ENCODE data around the gene RIMKLA.

Gene RIMKLA

DNA sequence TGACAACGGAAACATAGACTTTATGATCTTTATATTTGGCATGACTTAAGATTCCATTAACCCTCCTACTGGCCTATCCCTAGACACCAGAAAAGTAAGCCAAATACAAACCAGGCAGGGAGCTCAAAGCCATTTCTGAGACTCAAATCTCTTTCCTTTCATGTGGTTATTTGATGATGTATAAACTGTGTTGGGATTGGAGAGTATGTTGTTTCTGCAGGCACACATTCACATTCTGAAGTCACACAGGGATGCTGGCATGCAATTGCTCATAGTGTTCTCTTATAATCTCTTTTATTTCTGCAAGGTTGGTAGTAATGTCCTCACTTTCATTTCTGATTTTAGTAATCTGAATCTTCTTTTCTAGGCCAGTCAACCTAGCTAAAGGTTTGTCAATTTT is 69.5 kb downstream of the RIMKLA start:
- ATAC-seq (replicated peaks; ENCODE audit: extremely low read depth, poor library complexity, severe bottlenecking): no peak
- H3K4me3 Mint-ChIP-seq: no peak overlapping the region
- peaks cover 3% of the 10 kb centered on the region for H3K36me3 Mint-ChIP-seq (ENCODE audit: insufficient read depth)
- no peaks in the 10 kb centered on the region for H3K9me3 Mint-ChIP-seq
- no peaks in the 10 kb centered on the region for H3K27me3 Mint-ChIP-seq
- no peak for DNase-seq (ENCODE audit: low spot score in 2 of 2)
- peaks cover 3% of the 10 kb centered on the region for H3K4me1 Mint-ChIP-seq
- H3K27ac Mint-ChIP-seq (ENCODE audit: low read depth): no peak overlapping the region

- Mint-ChIP-seq H3K27ac (ENCODE audit: low read depth) (no peak overlapping the region), H3K4me1 (peaks cover 29% of the 10 kb centered on the region), H3K9me3 (no peaks in the 10 kb centered on the region), H3K27me3 (no peaks in the 10 kb centered on the region), H3K36me3 (ENCODE audit: insufficient read depth) (peaks cover 28% of the 10 kb centered on the region), H3K4me3 (no peak overlapping the region)
- DNase-seq (ENCODE audit: low spot score in 2 of 2) (no peak), ATAC-seq (replicated peaks; ENCODE audit: extremely low read depth, poor library complexity, severe bottlenecking) (no peak)
These were observed 72.8 kb downstream of the RIMKLA start for GRCh38 chr1:42453386-42453785.

GRCh38 chr1:42454403-42454802 is 73.8 kb downstream of the RIMKLA start:
- Mint-ChIP-seq H3K9me3 (no peaks in the 10 kb centered on the region), H3K4me3 (no peak overlapping the region), H3K4me1 (peaks cover 31% of the 10 kb centered on the region), H3K36me3 (ENCODE audit: insufficient read depth) (peaks cover 37% of the 10 kb centered on the region), H3K27me3 (no peaks in the 10 kb centered on the region), H3K27ac (ENCODE audit: low read depth) (no peak overlapping the region)
- DNase-seq (ENCODE audit: low spot score in 2 of 2) (no peak), ATAC-seq (replicated peaks; ENCODE audit: extremely low read depth, poor library complexity, severe bottlenecking) (no peak)

DNA sequence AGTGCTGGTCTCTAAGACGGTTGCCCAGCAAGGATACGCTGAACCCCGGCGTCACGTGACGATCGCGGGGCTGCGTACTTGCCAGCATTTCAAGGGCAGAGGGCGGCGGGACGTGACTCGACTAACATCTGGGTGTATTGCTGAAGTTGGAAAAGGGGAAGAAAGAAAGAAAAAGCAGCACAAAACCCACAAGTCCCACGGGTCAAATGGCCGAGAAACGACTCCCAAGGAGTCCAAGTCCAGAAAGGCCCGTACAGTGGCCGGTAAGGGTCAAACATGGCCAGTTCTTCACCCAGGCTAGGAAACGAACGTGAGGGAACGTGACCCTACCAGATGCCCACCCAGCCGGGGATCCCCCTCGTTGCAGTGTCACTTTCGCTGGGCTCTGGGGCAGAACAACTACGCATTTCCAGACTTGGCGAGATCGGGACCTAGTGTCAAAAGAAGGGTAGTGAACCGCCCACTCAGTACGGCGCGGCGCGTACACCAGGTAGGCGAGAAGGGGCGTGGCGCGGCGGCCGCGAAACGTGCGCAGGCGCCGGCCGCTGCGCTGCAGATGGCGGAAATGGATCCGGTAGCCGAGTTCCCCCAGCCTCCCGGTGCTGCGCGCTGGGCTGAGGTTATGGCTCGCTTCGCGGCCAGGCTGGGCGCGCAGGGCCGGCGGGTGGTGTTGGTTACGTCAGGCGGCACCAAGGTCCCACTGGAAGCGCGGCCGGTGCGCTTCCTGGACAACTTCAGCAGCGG is 75.6 kb downstream of the RIMKLA start, which contains the start of the genes PPCS and ZMYND12:
Gene PPCS (plus strand): TSS at position 534 of the 744 bp plus-strand sequence. CDS start 23 bp downstream, at position 557.
Gene ZMYND12 (minus strand): TSS at position 13 of the 744 bp plus-strand sequence. CDS start 25 bp downstream, outside the sequence.
- H3K4me3 Mint-ChIP-seq: peak within 1 kb of the TSS; percentile 88
- peak within 1 kb of the TSS; percentile 98 for H3K27ac Mint-ChIP-seq (ENCODE audit: low read depth)
- H3K9me3 Mint-ChIP-seq: no peaks in the 10 kb centered on the region
- H3K27me3 Mint-ChIP-seq: no peaks in the 10 kb centered on the region
- ATAC-seq (replicated peaks; ENCODE audit: extremely low read depth, poor library complexity, severe bottlenecking) (peak; percentile 94), DNase-seq (ENCODE audit: low spot score in 2 of 2) (peak; percentile 84 to 88)
- H3K4me1 Mint-ChIP-seq: peaks cover 41% of the 10 kb centered on the region
- peaks cover 48% of the 10 kb centered on the region for H3K36me3 Mint-ChIP-seq (ENCODE audit: insufficient read depth)

- Mint-ChIP-seq H3K9me3 (no peaks in the 10 kb centered on the region), H3K27me3 (no peaks in the 10 kb centered on the region), H3K4me3 (peak overlapping the region; percentile 88), H3K36me3 (ENCODE audit: insufficient read depth) (peaks cover 50% of the 10 kb centered on the region), H3K27ac (ENCODE audit: low read depth) (peak overlapping the region; percentile 98), H3K4me1 (peaks cover 43% of the 10 kb centered on the region)
- DNase-seq (ENCODE audit: low spot score in 2 of 2) (peak in 1 of 2 donors; percentile 44), ATAC-seq (replicated peaks; ENCODE audit: extremely low read depth, poor library complexity, severe bottlenecking) (peak; percentile 59)
These were observed 76.1 kb downstream of the RIMKLA start for GRCh38 chr1:42456754-42457089.

DNA sequence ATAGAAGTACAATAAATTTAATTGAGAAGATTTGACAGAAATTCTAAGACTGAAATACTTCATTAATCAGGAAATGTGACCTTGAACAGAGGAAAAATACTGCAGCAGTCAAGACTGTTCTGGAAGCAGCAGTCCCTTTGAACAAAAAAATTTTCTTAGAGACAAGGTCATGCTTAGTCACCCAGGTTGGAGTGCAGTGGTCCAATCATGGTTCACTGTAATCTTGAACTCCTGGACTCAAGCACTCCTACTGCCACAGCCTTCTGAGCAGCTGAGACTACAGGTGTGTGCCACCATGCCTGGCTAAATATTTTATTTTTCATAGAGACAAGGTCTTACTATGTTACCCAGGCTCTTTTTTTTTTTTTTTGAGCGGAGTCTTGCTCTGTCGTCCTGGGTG is 80.6 kb downstream of the RIMKLA start:
- no peaks in the 10 kb centered on the region for H3K9me3 Mint-ChIP-seq
- ATAC-seq (replicated peaks; ENCODE audit: extremely low read depth, poor library complexity, severe bottlenecking) (no peak), DNase-seq (ENCODE audit: low spot score in 2 of 2) (no peak)
- no peaks in the 10 kb centered on the region for H3K27me3 Mint-ChIP-seq
- no peak overlapping the region for H3K27ac Mint-ChIP-seq (ENCODE audit: low read depth)
- H3K4me1 Mint-ChIP-seq: peaks cover 50% of the 10 kb centered on the region
- no peak overlapping the region for H3K4me3 Mint-ChIP-seq
- H3K36me3 Mint-ChIP-seq (ENCODE audit: insufficient read depth): peaks cover 48% of the 10 kb centered on the region

GRCh38 chr1:42462828-42463763 is 82.5 kb downstream of the RIMKLA start, which contains the start of gene CCDC30:
CCDC30 (plus strand) TSS chr1:42463286; CDS start chr1:42480552, 17,266 bp downstream.
- H3K27ac Mint-ChIP-seq (ENCODE audit: low read depth): peak within 1 kb of the TSS; percentile 88

DNA sequence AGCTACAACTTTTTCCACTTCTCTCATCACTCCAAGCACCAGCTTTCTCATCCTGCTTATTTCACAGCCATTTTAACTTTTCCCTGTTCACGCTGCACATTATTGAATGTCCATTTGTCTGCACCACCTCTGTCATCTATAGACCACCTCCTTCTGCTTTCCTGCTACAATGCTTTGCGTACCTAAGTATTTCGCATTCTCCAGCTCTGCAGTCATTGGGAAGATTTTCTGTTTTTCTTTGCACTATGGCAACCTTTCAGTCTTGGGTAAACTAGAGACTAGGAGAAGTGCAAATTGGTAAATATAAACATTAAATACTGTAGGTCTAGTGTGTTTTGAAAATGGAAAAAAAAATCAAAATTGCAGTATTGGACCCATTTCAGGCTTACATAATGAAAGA is 83.3 kb downstream of the RIMKLA start:
- peaks cover 26% of the 10 kb centered on the region for H3K36me3 Mint-ChIP-seq (ENCODE audit: insufficient read depth)
- peak overlapping the region; percentile 88 for H3K27ac Mint-ChIP-seq (ENCODE audit: low read depth)
- H3K4me3 Mint-ChIP-seq: peak overlapping the region; percentile 78
- no peak for ATAC-seq (replicated peaks; ENCODE audit: extremely low read depth, poor library complexity, severe bottlenecking)
- DNase-seq (ENCODE audit: low spot score in 2 of 2): no peak
- no peaks in the 10 kb centered on the region for H3K9me3 Mint-ChIP-seq
- peaks cover 34% of the 10 kb centered on the region for H3K4me1 Mint-ChIP-seq
- no peaks in the 10 kb centered on the region for H3K27me3 Mint-ChIP-seq

More at GRCh38 chr1:42462828-42463763, 82.5 kb downstream of the RIMKLA start, which contains the start of gene CCDC30:
- ATAC-seq (replicated peaks; ENCODE audit: extremely low read depth, poor library complexity, severe bottlenecking) (peak; percentile 98), DNase-seq (ENCODE audit: low spot score in 2 of 2) (peak; percentile 81 to 98)
- no peaks in the 10 kb centered on the region for H3K9me3 Mint-ChIP-seq
- peaks cover 33% of the 10 kb centered on the region for H3K36me3 Mint-ChIP-seq (ENCODE audit: insufficient read depth)
- peaks cover 37% of the 10 kb centered on the region for H3K4me1 Mint-ChIP-seq
- no peaks in the 10 kb centered on the region for H3K27me3 Mint-ChIP-seq
- H3K4me3 Mint-ChIP-seq: peak within 1 kb of the TSS; percentile 78

DNA sequence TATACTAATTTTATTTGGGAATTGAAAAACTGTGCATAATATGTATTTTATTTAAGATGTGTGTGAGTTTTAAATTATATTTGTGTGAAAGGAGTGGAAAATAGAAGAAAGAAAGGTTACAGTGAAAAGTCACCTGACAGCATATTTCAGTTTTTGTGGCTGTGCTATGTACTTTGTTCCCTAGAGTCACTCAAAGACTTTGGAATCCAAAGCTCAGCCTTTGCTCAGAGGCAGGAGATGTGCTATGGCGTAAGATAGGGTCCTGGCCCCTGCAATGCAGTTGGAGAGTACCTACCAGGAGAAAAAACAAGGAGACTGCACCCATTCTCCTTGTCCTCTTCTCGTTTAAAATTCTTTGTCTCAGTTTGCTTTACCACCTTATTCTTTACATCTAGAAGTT is 85.4 kb downstream of the RIMKLA start:
- DNase-seq (ENCODE audit: low spot score in 2 of 2) (no peak), ATAC-seq (replicated peaks; ENCODE audit: extremely low read depth, poor library complexity, severe bottlenecking) (no peak)
- no peaks in the 10 kb centered on the region for H3K27me3 Mint-ChIP-seq

GRCh38 chr1:42469727-42470126 is 89.1 kb downstream of the RIMKLA start:
- Mint-ChIP-seq H3K36me3 (ENCODE audit: insufficient read depth) (no peaks in the 10 kb centered on the region), H3K4me3 (no peak overlapping the region), H3K4me1 (no peaks in the 10 kb centered on the region), H3K9me3 (no peaks in the 10 kb centered on the region), H3K27me3 (no peaks in the 10 kb centered on the region), H3K27ac (ENCODE audit: low read depth) (no peak overlapping the region)
- DNase-seq (ENCODE audit: low spot score in 2 of 2): no peak
- ATAC-seq (replicated peaks; ENCODE audit: extremely low read depth, poor library complexity, severe bottlenecking): no peak

More for the DNA sequence above, 85.4 kb downstream of the RIMKLA start:
- Mint-ChIP-seq H3K4me1 (peaks cover 23% of the 10 kb centered on the region), H3K27ac (ENCODE audit: low read depth) (no peak overlapping the region), H3K36me3 (ENCODE audit: insufficient read depth) (peaks cover 11% of the 10 kb centered on the region), H3K4me3 (no peak overlapping the region), H3K9me3 (no peaks in the 10 kb centered on the region)

Data from central memory CD8-positive, alpha-beta T cell (primary cell).